Endothelial cell of umbilical vein (primary cell): ENCODE measurements around the gene BIN1. TPM values are rescaled to one million over a fixed set of nuclear protein-coding genes. Genes with fewer than 3 reads are reported as not detected.

Experiments
- BruUV-seq: library from RNA; stranded (reverse); fragments of 400-500 nt; replicated peaks from 2 replicates; lab custom pipeline; 2021; lab: Mats Ljungman, UMichigan
- CTCF ChIA-PET: fragments of 300-600, 350-600 bp; sonication (Branson Sonifier 250); formaldehyde crosslinking; loops from one replicate; lab custom pipeline; 2021; ENCODE audit warnings: antibody characterized with exemption, inconsistent platforms; lab: Charles Lee
- POLR2A ChIA-PET: fragments of 300-600, 350-600 bp; sonication (Branson Sonifier 250); formaldehyde crosslinking; loops from one replicate; lab custom pipeline; 2021; ENCODE audit warnings: antibody characterized with exemption, inconsistent platforms; lab: Charles Lee
- DNase-seq: peaks from one replicate; pipeline ENCODE4 v3.0.0-alpha.2; 2011; ENCODE audit warnings: low read depth, low spot score
- FAIRE-seq: peaks from 2 replicates; lab custom pipeline; 2011; peaks lifted over from hg19 to GRCh38; lab: Jason Lieb, UNC
- H2AFZ ChIP-seq: 2 replicates; pipeline ENCODE4 v1.6.0; 2012; ENCODE audit warnings: low read depth, low read length, control low read depth, inconsistent platforms
- H3K27ac ChIP-seq: 2 replicates; pipeline ENCODE4 v1.5.1; 2011; ENCODE audit warnings: low read depth, mild to moderate bottlenecking, control low read depth, low read length, moderate library complexity; ENCODE audit not compliant: insufficient read depth
- H3K27me3 ChIP-seq, 2 experiments: 2 replicates each; pipeline versions ENCODE4 v1.6.0 to v1.6.1; 2011; ENCODE audit warnings: low read length in 2 of 2, mixed read lengths in 1 of 2; ENCODE audit not compliant: control insufficient read depth in 2 of 2, insufficient read depth in 2 of 2
- H3K36me3 ChIP-seq, 2 experiments: 2 replicates in 1 of 2; 3 replicates in 1 of 2; pipeline ENCODE4 v1.5.1; 2011; ENCODE audit warnings: low read length in 2 of 2, mild to moderate bottlenecking in 1 of 2, moderate library complexity in 1 of 2; ENCODE audit not compliant: control insufficient read depth in 2 of 2, insufficient read depth in 2 of 2; ENCODE audit errors: extremely low read depth in 1 of 2
- H3K4me1 ChIP-seq: 3 replicates; pipeline ENCODE4 v1.5.1; 2011; ENCODE audit warnings: mild to moderate bottlenecking, low read length; ENCODE audit not compliant: control insufficient read depth, insufficient read depth; ENCODE audit errors: extremely low read depth
- H3K4me2 ChIP-seq: 2 replicates; pipeline ENCODE4 v1.6.1; 2011; ENCODE audit warnings: low read length, control low read depth, mixed read lengths; ENCODE audit not compliant: insufficient read depth
- H3K4me3 ChIP-seq, 3 experiments: fragments of 200-600 bp in 1 of 3; sonication (generic), shearing (Covaris generic) in 1 of 3; replicated peaks in 1 of 3; 2 replicates each; pipeline ENCODE4 v1.5.1; 2011 to 2016; ENCODE audit warnings: control low read depth in 3 of 3, low read length in 3 of 3, mild to moderate bottlenecking in 2 of 3, inconsistent platforms in 1 of 3, low read depth in 1 of 3, moderate library complexity in 1 of 3; ENCODE audit not compliant: insufficient read depth in 1 of 3
- H3K79me2 ChIP-seq: 2 replicates; pipeline ENCODE4 v1.6.0; 2012; ENCODE audit warnings: low read length, inconsistent platforms; ENCODE audit not compliant: control insufficient read depth, insufficient read depth
- H3K9ac ChIP-seq: replicated peaks from 2 replicates; pipeline ENCODE3; 2011; ENCODE audit warnings: low read length, control low read depth; ENCODE audit not compliant: insufficient read depth; ENCODE audit errors: extremely low read depth
- H3K9me1 ChIP-seq: replicated peaks from 3 replicates; pipeline ENCODE4 v1.6.0; 2011; ENCODE audit warnings: mild to moderate bottlenecking, low read length; ENCODE audit not compliant: control insufficient read depth, insufficient read depth; ENCODE audit errors: extremely low read depth
- H3K9me3 ChIP-seq: replicated peaks from 2 replicates; pipeline ENCODE4 v1.5.1; 2012; ENCODE audit warnings: low read length, inconsistent platforms; ENCODE audit not compliant: control insufficient read depth, insufficient read depth
- H4K20me1 ChIP-seq: replicated peaks from 2 replicates; pipeline ENCODE3; 2011; ENCODE audit warnings: mild to moderate bottlenecking, low read length; ENCODE audit not compliant: control insufficient read depth, insufficient read depth; ENCODE audit errors: extremely low read depth
- CTCF ChIP-seq, 2 donors: IDR thresholded peaks; 1 replicate in 1 of 2; 2 replicates in 1 of 2; pipeline ENCODE4 v1.5.1; 2011; ENCODE audit warnings: low read length in 2 of 2, mild to moderate bottlenecking in 2 of 2, moderate library complexity in 2 of 2, control low read depth in 1 of 2, inconsistent platforms in 1 of 2, low read depth in 1 of 2; ENCODE audit not compliant: insufficient read depth in 1 of 2; ENCODE audit errors: extremely low read depth in 1 of 2
- EZH2 ChIP-seq: IDR thresholded peaks from 2 replicates; pipeline ENCODE4 v1.6.1; 2012; ENCODE audit warnings: borderline replicate concordance, low read depth, mild to moderate bottlenecking, moderate library complexity, low read length, inconsistent platforms; ENCODE audit not compliant: severe bottlenecking
- FOS ChIP-seq: IDR thresholded peaks from 2 replicates; pipeline ENCODE4 v1.6.1; 2011; ENCODE audit warnings: mild to moderate bottlenecking, low read length, moderate library complexity, borderline replicate concordance; ENCODE audit not compliant: insufficient read depth
- GATA2 ChIP-seq: IDR thresholded peaks from 2 replicates; pipeline ENCODE4 v1.7.0; 2011; ENCODE audit warnings: low read depth, mild to moderate bottlenecking, moderate library complexity, mixed read lengths, low read length; ENCODE audit not compliant: insufficient read length, insufficient read depth
- JUN ChIP-seq: IDR thresholded peaks from 2 replicates; pipeline ENCODE4 v1.6.1; 2011; ENCODE audit warnings: borderline replicate concordance, low read depth; ENCODE audit not compliant: insufficient read length, insufficient read depth
- MAX ChIP-seq: IDR thresholded peaks from 2 replicates; pipeline ENCODE4 v1.6.1; 2011; ENCODE audit not compliant: insufficient read depth, insufficient read length
- MYC ChIP-seq: IDR thresholded peaks from one replicate; pipeline ENCODE4 v1.6.1; 2011; ENCODE audit warnings: mild to moderate bottlenecking, low read depth, low read length
- POLR2A ChIP-seq: IDR thresholded peaks from 2 replicates; pipeline ENCODE4 v1.6.1; 2012; ENCODE audit warnings: low read depth, mild to moderate bottlenecking, control low read depth, low read length
- POLR2AphosphoS5 ChIP-seq: IDR thresholded peaks from 2 replicates; pipeline ENCODE4 v1.6.1; 2012; ENCODE audit warnings: low read depth, mild to moderate bottlenecking, control low read depth, low read length, moderate library complexity; ENCODE audit not compliant: insufficient read depth
- dilution Hi-C: fragments of 300-500 bp; cut with MboI; formaldehyde crosslinking; loops from one replicate; pipeline ENCODE4 v1.15.0; 2019; ENCODE audit warnings: low sequenced_read_pairs; ENCODE audit not compliant: extremely low pct_ligation_motif_present
- intact Hi-C: fragments of 100-400 bp; cut with micrococcal nuclease; formaldehyde crosslinking; loops from one replicate; pipeline ENCODE4 v1.10.0; 2022
- polyA plus RNA-seq, 4 experiments: library from polyadenylated mRNA; depleted of rRNA in 3 of 4; stranded (reverse) in 3 of 4; unstranded in 1 of 4; fragments of >200 nt; gene quantifications; 2 replicates each; pipeline versions ENCODE4 v1.2.1 to v1.2.3, GENCODE V29; 2011 to 2012; ENCODE audit warnings: missing spikeins in 1 of 4
- total RNA-seq: library from RNA; stranded (reverse); gene quantifications from 2 replicates; pipeline ENCODE4 v1.2.3, GENCODE V29; 2021

BIN1 gene
- total and polyA plus RNA-seq, 2 donors (not counting 3 experiments of a cell fraction or from before 2014, with no cell fraction given): 26.3 to 36.9 TPM

GRCh38 chr2:127146071-127146725 lies 39.2 kb upstream of the BIN1 start:
- Histone ChIP-seq H3K27me3 (no peaks in the 10 kb centered on the region), H3K9ac (no peak overlapping the region), H3K4me3 (no peak overlapping the region), H3K36me3 (no peaks in the 10 kb centered on the region), H4K20me1 (no peaks in the 10 kb centered on the region), H3K9me3 (no peaks in the 10 kb centered on the region), H2AFZ (no peak overlapping the region), H3K4me1 (peaks cover 24% of the 10 kb centered on the region), H3K4me2 (no peak overlapping the region), H3K27ac (no peak overlapping the region), H3K79me2 (no peaks in the 10 kb centered on the region), H3K9me1 (no peaks in the 10 kb centered on the region)
- DNase-seq (no peak), FAIRE-seq (no peak)
- no peak for TF ChIP-seq JUN
- TF ChIP-seq MAX: no peak
- TF ChIP-seq CTCF (IDR thresholded peaks at IDR 0.05; ENCODE audit: extremely low read depth in 1 of 2, insufficient read depth in 1 of 2, low read depth in 1 of 2, low read length in 2 of 2): no peak
- TF ChIP-seq POLR2A: no peak
- TF ChIP-seq EZH2: no peak
- TF ChIP-seq FOS: no peak
- no peak for TF ChIP-seq MYC
- TF ChIP-seq GATA2: no peak
- no peak for TF ChIP-seq POLR2AphosphoS5
- dilution Hi-C loops (no loop called here), intact Hi-C loops (no loop called here)
- ChIA-PET CTCF (interaction anchor here (0.7 to 3.7 kb wide), 6 partner anchors 13 to 78 kb away, joined by 3 to 18 read pairs (median 4); partner anchors contain the start of gene BIN1), POLR2A (no interaction called here)
- BruUV-seq: no TSS peak
